SJCRH30 (cell line): ENCODE data around the gene HHIPL1. TPM values are rescaled to one million over a fixed set of nuclear protein-coding genes. Genes with fewer than 3 reads are reported as not detected.

Source experiments
- DNase-seq, 2 experiments: peaks; one replicate each; pipeline ENCODE4 v3.0.0-alpha.2; 2015 to 2020
- H3K27ac ChIP-seq: fragments of 250-450 bp; sonication (Bioruptor Pico); 2 replicates; pipeline ENCODE4 v1.5.1; 2020; ENCODE audit warnings: mild to moderate bottlenecking, moderate library complexity
- H3K27me3 ChIP-seq: fragments of 250-450 bp; sonication (Bioruptor Pico); 2 replicates; pipeline ENCODE4 v1.5.1; 2020; ENCODE audit warnings: mild to moderate bottlenecking, moderate library complexity
- H3K36me3 ChIP-seq: fragments of 250-450 bp; sonication (Bioruptor Pico); 2 replicates; pipeline ENCODE4 v1.5.1; 2020; ENCODE audit warnings: mild to moderate bottlenecking, moderate library complexity
- H3K4me1 ChIP-seq: fragments of 250-450 bp; sonication (Bioruptor Pico); 2 replicates; pipeline ENCODE4 v1.5.1; 2020; ENCODE audit warnings: mild to moderate bottlenecking, moderate library complexity
- H3K4me3 ChIP-seq: fragments of 250-450 bp; sonication (Bioruptor Pico); 2 replicates; pipeline ENCODE4 v1.5.1; 2020; ENCODE audit warnings: mild to moderate bottlenecking, moderate library complexity
- H3K9me3 ChIP-seq: fragments of 250-450 bp; sonication (Bioruptor Pico); replicated peaks from 2 replicates; pipeline ENCODE4 v1.5.1; 2020; ENCODE audit warnings: mild to moderate bottlenecking, moderate library complexity
- total RNA-seq: library from RNA; depleted of rRNA; stranded (reverse); fragments of >200 nt; shearing (Covaris generic); gene quantifications from 2 replicates; pipeline ENCODE4 v1.2.3, GENCODE V29; 2014

The HHIPL1 gene
- total RNA-seq, 1 experiment from 2014 or later = not detected

DNA sequence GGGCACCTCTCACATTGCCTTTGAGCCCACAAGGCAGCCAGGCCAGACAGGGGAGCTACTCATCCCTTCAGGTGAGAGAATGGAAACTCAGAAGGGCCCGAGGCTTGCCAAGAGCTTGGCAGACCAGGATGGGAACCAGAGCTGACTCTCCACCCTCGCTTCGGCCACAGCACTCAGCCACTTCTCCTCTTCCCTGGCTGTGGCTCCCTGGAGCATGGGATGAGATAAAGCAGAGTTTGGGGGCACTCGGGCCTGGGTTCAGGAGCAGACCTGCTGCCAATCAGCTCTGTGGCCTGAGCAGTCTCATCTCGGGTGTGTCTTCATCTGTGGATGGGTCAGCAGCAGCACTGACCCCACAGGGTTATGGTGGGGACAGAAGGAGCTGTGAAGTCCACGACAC lies 20.9 kb upstream of the HHIPL1 start:
- Histone ChIP-seq H3K36me3 (no peaks in the 10 kb centered on the region), H3K27me3 (no peaks in the 10 kb centered on the region; the same call in 1 of the 2 replicates), H3K9me3 (no peaks in the 10 kb centered on the region), H3K27ac (no peak overlapping the region), H3K4me3 (no peak overlapping the region), H3K4me1 (no peaks in the 10 kb centered on the region; the same call in 1 of the 2 replicates)
- no peak for DNase-seq

DNA sequence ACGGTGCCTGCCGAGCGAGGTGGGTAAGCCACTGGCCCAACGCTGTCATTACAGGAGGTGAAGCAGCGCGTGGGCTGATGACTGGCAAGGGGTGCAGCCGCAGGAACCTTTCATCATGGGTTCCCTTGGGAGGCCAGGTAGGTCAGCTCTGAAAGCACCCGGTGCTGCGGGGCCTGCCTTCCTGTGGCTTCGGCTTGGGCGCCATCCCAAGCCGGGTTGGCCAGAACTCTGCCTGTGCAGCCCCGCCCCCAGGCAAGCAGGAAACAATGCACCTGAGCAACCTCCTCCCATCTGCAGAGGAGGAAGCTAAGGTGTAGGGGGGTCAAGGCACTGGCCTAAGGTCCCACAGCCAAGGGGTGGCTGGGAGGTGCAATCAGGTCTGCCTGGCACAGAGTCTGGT lies 20.0 kb upstream of the HHIPL1 start:
- H3K4me1 ChIP-seq = no peaks in the 10 kb centered on the region; the same call in 1 of the 2 replicates
- no peaks in the 10 kb centered on the region for H3K36me3 ChIP-seq
- no peak for DNase-seq
- no peaks in the 10 kb centered on the region for H3K9me3 ChIP-seq
- H3K27me3 ChIP-seq = no peaks in the 10 kb centered on the region; the same call in 1 of the 2 replicates
- no peak overlapping the region for H3K4me3 ChIP-seq
- no peak overlapping the region for H3K27ac ChIP-seq

DNA sequence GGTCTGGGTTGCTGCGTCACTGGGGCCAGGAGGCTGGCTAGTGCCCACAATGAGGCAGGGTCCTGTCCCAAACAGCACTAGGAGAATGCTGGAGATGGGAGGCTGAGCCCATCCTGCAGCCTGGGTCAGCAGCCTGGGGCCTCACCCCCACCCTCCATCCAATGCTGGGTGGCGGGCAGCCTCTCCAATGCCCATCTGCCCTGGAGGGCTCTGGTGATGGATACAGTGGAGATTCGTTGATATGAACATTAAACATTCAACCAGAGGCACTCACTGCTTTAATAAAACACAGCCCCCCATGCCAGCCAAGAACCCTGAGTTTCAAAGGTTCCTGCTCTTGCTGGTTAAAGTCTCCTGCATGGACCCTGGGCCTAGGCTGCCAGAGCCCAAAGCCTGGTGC lies 19.5 kb upstream of the HHIPL1 start:
- Histone ChIP-seq H3K36me3 (no peaks in the 10 kb centered on the region), H3K4me3 (no peak overlapping the region), H3K27ac (no peak overlapping the region), H3K4me1 (no peaks in the 10 kb centered on the region), H3K27me3 (no peaks in the 10 kb centered on the region; the same call in 1 of the 2 replicates), H3K9me3 (no peaks in the 10 kb centered on the region)
- DNase-seq = no peak

DNA sequence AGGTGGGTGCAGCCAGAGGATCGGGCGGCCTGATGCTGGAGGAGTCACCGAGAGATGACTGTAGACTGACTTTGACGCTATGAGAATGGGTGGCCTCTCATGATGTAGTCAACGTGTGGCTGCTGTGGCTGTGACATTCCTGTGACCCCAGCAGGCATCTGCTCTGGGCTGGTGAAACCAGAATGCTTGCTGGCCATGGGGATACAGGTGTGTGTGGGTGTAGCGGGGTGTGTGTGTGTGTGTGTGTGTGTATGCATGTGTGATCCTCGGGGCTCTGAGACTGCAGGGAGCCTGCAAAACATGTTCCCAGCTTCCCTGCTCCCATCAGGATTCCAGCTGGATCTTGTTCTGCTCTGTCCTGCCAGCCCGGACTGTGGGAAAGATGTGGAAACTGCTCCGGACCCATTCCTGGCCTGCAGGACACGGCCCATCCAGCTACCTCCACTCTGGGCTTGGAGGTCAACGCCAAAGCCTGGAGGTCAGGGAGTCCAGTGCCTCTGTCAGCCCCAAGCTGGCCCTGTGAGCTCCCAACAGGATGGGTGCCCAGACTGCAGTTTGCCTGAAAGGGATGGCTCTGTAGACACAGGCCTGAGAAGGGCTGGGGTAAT lies 18.8 kb upstream of the HHIPL1 start:
- no peaks in the 10 kb centered on the region for H3K9me3 ChIP-seq
- DNase-seq = no peak
- H3K36me3 ChIP-seq = no peaks in the 10 kb centered on the region
- H3K4me1 ChIP-seq = no peaks in the 10 kb centered on the region
- no peak overlapping the region for H3K4me3 ChIP-seq
- no peak overlapping the region for H3K27ac ChIP-seq
- H3K27me3 ChIP-seq = no peaks in the 10 kb centered on the region; the same call in 1 of the 2 replicates

DNA sequence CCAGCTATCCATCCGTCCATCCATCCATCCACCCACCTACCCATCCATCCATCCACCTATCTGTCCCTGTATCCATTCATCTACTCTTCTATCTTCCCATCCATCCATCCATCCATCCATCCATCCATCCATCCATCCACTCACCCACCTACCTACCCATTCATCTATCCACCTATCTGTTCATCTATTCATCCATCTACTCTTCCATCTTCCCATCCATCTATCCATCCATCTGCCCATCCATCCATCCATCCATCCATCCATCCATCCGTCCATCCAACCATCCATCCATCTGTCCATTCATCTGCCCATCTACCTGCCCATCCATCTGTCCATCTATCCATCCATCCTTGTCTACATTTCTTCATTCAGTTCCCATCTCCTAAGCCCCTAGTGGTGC lies 17.8 kb upstream of the HHIPL1 start:
- H3K4me3 ChIP-seq = no peak overlapping the region
- H3K4me1 ChIP-seq = no peaks in the 10 kb centered on the region
- H3K27ac ChIP-seq = no peak overlapping the region
- DNase-seq = no peak
- no peaks in the 10 kb centered on the region for H3K36me3 ChIP-seq
- H3K27me3 ChIP-seq = no peaks in the 10 kb centered on the region; the same call in 1 of the 2 replicates
- no peaks in the 10 kb centered on the region for H3K9me3 ChIP-seq

DNA sequence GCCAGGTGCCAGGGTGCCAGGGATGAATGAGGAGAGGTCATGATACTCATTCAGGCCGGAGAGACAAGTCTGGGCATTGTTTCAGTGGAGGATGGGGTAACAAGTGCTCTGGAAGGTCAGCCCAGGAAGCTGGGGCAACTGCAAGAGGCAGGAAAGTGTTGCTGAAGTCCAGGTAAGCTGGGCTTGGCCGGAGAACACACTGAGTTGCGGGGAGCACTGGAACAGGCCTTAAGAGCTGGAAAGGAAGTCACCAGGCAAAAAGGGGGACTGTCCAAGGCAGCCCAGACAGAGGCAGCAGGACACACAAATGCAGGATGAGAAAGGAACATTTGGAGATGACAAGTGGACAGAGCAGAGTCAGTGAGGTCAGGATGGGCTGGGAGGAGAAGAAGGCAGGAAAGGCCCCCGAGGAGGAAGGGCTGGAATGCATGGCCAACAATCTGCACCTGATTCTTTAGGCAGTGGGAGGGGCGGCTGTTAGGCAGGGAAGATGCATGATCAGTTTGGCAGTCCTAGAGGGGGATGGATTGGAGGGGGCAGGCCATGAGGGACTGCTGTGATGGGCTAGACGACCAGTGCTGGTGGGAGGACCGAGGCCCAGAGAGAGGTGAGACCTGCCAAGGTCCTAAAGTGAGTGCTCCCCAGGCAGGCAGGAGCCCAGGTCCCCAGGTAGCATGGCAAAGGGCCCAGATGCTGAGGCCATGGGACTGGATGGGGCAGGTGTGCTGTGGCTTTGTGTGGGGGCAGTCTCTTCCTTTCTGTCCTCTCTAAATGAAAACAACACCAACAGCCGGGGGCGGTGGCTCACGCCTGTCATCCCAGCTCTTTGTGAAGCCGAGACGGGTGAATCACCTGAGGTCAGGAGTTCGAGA lies 17.2 kb upstream of the HHIPL1 start:
- DNase-seq = no peak
- Histone ChIP-seq H3K9me3 (no peaks in the 10 kb centered on the region), H3K27me3 (no peaks in the 10 kb centered on the region), H3K27ac (no peak overlapping the region), H3K4me1 (no peaks in the 10 kb centered on the region), H3K4me3 (no peak overlapping the region), H3K36me3 (no peaks in the 10 kb centered on the region)

DNA sequence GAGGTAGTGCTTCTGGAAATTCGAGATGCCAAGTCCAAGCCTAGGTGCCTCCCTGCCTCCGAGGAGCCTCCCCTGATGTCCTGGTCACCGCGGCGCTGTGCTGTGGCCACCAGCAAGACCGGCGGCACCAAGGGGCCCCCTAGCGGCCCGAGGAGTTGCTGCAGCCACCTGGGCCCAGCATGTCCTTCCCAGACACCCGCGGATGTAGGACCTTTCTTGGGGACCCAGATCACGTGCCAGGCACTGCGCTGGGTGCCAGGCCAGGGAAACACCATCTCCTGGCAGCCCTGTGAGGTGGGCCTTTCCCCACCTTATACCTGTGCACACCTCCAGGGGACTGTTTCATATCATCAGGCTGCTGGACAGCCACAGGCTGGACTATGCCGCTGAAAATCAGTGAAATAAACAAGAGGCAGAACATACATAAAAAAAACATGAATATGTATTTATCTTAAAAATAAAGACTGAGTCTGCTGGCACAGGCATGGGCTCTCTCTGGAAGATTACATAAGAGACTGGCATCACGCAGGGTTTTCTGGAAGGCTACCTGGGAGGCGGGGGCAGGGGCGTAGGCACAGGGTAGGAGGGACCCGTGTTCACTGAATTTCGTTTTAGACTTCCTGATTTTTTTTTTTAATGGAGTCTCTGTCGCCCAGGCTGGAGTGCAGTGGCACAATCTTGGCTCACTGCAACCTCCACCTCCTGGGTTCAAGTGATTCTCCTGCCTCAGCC lies 15.9 kb upstream of the HHIPL1 start:
- DNase-seq = peak; percentile 66 to 72
- no peaks in the 10 kb centered on the region for H3K36me3 ChIP-seq

DNA sequence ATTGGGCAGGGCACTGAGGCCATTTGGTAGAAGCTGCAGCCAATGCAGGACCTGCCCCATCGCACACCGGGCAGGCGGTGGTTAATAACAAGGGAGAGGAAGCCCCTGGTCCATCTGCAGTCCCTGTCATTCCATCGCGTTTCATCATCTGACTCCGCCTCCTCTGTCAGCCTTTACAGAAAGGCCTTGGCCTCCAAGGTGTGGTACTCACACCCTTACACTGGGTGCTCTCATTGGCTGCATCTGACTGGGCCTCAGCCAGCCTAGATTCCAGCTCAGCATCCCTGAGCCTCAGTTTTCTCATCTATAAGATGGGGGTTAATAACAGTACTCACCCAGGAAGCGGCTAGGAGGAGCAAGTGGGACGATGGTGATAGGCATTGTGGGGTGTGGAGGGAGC lies 14.7 kb upstream of the HHIPL1 start:
- peaks cover 5% of the 10 kb centered on the region for H3K4me1 ChIP-seq
- H3K36me3 ChIP-seq = no peaks in the 10 kb centered on the region
- 0 out of 2 replicates have a peak, but pooled peaks cover 8% of the 10 kb centered on the region for H3K27me3 ChIP-seq
- no peak for DNase-seq
- H3K27ac ChIP-seq = no peak overlapping the region
- no peak overlapping the region for H3K4me3 ChIP-seq
- H3K9me3 ChIP-seq = no peaks in the 10 kb centered on the region

More for the DNA sequence above, 15.9 kb upstream of the HHIPL1 start:
- H3K27me3 ChIP-seq = 0 out of 2 replicates have a peak, but pooled peaks cover 5% of the 10 kb centered on the region
- H3K4me1 ChIP-seq = no peaks in the 10 kb centered on the region
- H3K27ac ChIP-seq = no peak overlapping the region
- H3K9me3 ChIP-seq = no peaks in the 10 kb centered on the region
- H3K4me3 ChIP-seq = no peak overlapping the region

DNA sequence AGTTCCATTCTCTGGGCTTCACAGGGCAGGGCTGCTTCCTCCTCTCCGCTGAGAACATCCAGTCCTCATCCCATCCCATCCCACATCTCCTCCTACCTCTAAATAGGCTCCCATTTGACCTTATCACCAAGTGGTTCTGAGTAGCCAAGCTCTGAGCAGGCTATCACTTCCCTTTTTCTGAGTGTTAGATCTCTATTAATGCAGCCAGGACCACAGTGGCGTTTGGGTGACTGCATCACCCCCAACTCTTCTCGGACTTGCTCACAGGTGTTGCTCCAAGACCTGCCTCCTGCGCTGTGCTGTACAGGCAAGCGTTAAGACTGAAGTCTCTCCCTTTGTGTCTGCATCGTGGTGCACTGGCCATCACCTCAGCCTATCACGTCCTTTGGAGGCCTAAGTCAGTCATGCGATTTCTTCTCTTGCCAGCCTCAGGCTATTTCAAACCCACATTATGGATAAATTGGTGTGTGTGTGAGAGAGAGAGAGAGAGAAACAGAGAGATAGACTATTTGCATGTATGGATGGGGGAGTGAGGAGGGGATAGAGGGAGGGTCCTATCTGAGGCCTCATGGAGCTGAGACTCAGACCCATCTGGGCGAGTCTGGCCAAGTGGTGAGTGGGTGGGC lies 12.4 kb upstream of the HHIPL1 start:
- Histone ChIP-seq H3K27ac (no peak overlapping the region), H3K4me3 (no peak overlapping the region), H3K36me3 (no peaks in the 10 kb centered on the region), H3K4me1 (peaks cover 10% of the 10 kb centered on the region), H3K9me3 (no peaks in the 10 kb centered on the region), H3K27me3 (0 out of 2 replicates have a peak, but pooled peaks cover 8% of the 10 kb centered on the region)
- DNase-seq = no peak

DNA sequence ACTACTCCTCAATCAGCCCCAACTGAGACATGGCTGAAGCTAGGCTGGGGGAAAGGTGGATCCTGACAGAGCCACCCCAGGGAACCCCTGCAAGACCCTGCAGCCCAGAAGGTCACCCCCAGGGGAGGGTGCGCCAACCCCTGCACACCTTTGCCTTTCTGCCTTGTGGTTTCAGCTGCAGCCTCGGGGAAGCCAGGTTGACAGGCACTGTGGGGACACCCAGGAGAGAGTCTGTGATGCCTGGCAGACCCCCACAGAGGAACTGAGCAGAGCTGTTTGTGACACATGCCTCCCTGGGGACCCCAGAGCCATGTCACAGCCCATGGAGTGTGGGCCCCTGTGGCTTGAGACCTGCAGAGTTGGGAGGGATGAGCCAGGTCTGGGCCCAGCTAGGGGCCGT lies 11.8 kb upstream of the HHIPL1 start:
- Histone ChIP-seq H3K27me3 (0 out of 2 replicates have a peak, but pooled peaks cover 8% of the 10 kb centered on the region), H3K9me3 (no peaks in the 10 kb centered on the region), H3K36me3 (no peaks in the 10 kb centered on the region), H3K4me3 (no peak overlapping the region), H3K27ac (no peak overlapping the region), H3K4me1 (peaks cover 10% of the 10 kb centered on the region)
- DNase-seq = no peak

DNA sequence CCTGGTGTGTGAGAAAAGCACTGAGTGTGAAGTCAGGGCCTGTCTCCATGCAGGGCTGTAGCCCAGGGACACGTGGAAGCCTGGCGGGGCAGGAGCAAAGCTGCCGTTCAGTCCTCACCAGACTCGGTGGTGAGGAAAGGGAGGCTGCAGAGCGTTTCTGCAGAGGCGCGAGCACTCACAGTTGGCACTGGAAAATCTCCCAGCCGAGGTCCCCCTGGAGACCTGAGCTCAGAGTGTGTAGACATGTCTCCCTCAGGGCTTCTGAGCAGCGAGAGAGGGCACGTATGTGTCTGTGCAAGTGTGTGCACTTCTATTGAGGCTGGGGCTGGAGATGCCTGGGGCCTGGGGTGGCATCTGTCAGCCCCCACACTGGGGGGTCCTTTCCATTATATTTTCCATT lies 11.0 kb upstream of the HHIPL1 start:
- peak in 1 of 2 experiments; percentile 14 for DNase-seq
- H3K27ac ChIP-seq = no peak overlapping the region
- no peak overlapping the region for H3K4me3 ChIP-seq
- no peaks in the 10 kb centered on the region for H3K9me3 ChIP-seq
- H3K27me3 ChIP-seq = 0 out of 2 replicates have a peak, but pooled peaks cover 8% of the 10 kb centered on the region
- H3K36me3 ChIP-seq = no peaks in the 10 kb centered on the region
- H3K4me1 ChIP-seq = peaks cover 10% of the 10 kb centered on the region

DNA sequence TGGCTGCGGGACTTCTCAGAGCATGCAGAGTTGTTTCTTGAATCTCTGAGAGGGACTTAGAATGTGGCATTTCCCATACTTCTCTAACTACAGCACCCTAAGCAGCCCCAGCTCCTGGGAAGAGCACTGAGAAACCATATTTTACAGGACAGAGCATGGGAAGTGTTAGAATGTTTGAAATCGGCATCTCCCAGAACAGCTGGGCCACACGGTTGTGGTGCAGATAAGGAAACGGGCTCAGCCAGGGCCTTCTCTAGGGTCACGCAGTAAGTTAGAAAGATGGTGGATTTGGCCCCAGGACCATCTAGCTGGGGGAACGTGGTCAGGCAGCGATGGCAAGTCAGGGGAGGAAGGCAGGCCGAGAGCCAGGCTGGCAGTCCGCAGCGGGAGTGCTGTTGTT lies 10.5 kb upstream of the HHIPL1 start:
- Histone ChIP-seq H3K36me3 (no peaks in the 10 kb centered on the region), H3K27me3 (0 out of 2 replicates have a peak, but pooled peaks cover 8% of the 10 kb centered on the region), H3K9me3 (no peaks in the 10 kb centered on the region), H3K4me3 (no peak overlapping the region), H3K4me1 (peaks cover 10% of the 10 kb centered on the region), H3K27ac (no peak overlapping the region)
- peak in 1 of 2 experiments; percentile 17 for DNase-seq

DNA sequence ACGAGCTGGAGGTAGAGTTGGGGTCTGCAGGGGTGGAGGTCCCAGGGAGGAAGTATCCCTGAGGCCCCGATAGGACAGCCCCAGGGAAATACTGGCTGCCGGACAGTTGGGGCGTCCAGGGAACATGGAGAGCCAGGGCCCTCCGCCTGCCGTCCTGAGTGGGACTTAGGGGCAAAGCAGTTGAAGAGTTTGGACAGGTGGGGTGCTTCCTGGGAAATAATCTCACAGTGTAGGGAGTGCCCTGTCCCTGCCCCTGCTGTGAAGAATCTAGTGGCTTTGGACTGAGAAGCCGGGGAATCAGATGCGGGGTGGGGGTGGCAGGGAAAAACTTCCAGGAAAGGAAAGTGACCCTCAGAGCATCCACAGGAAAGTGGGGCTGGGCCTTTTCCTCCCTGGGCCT lies 9.8 kb upstream of the HHIPL1 start:
- DNase-seq = peak; percentile 67 to 82
- Histone ChIP-seq H3K27ac (no peak overlapping the region), H3K9me3 (no peaks in the 10 kb centered on the region), H3K4me3 (peak overlapping the region; percentile 7; the same call in 1 of the 2 replicates), H3K36me3 (no peaks in the 10 kb centered on the region), H3K4me1 (peaks cover 10% of the 10 kb centered on the region), H3K27me3 (0 out of 2 replicates have a peak, but pooled peaks cover 8% of the 10 kb centered on the region)

DNA sequence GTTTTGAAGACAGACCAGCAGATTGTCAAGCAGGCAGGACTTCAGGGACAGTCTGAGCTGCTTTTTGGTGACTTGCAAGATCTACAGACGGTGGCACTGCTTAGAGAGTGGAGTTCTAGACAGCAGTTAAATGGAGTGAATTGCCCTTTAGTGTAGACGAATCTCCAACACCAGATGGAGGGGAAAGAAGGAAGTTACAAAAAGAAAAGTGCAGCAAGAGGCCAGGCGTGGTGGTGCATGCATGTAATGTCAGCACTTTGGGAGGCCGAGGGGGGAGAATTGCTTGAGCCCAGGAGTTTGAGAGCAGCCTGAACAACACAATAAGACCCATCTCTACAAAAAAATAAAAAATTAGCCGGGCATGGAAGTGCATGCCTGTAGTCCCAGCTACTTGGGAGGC lies 8.4 kb upstream of the HHIPL1 start:
- DNase-seq = no peak
- Histone ChIP-seq H3K4me3 (no peak overlapping the region), H3K27me3 (0 out of 2 replicates have a peak, but pooled peaks cover 8% of the 10 kb centered on the region), H3K36me3 (no peaks in the 10 kb centered on the region), H3K4me1 (peaks cover 10% of the 10 kb centered on the region), H3K9me3 (no peaks in the 10 kb centered on the region), H3K27ac (no peak overlapping the region)
